Measurements from ENCODE around the gene FAM186B.

- no peak for TF ChIP-seq JUN (CRISPR knock-in tag; IDR thresholded peaks at IDR 0.05)
- TF ChIP-seq, protein P1, sequence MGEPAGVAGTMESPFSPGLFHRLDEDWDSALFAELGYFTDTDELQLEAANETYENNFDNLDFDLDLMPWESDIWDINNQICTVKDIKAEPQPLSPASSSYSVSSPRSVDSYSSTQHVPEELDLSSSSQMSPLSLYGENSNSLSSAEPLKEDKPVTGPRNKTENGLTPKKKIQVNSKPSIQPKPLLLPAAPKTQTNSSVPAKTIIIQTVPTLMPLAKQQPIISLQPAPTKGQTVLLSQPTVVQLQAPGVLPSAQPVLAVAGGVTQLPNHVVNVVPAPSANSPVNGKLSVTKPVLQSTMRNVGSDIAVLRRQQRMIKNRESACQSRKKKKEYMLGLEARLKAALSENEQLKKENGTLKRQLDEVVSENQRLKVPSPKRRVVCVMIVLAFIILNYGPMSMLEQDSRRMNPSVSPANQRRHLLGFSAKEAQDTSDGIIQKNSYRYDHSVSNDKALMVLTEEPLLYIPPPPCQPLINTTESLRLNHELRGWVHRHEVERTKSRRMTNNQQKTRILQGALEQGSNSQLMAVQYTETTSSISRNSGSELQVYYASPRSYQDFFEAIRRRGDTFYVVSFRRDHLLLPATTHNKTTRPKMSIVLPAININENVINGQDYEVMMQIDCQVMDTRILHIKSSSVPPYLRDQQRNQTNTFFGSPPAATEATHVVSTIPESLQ (CRISPR knock-in tag; IDR thresholded peaks at IDR 0.05) = no peak
- no peak for TF ChIP-seq IRF2 (CRISPR knock-in tag; IDR thresholded peaks at IDR 0.05; ENCODE audit: borderline replicate concordance, low read depth)
- no peak for TF ChIP-seq SMAD3 (CRISPR knock-in tag; IDR thresholded peaks at IDR 0.05; ENCODE audit: borderline replicate concordance)
- no peak for TF ChIP-seq CTCF (IDR thresholded peaks at IDR 0.05)
- no peak for TF ChIP-seq MAX (CRISPR knock-in tag; IDR thresholded peaks at IDR 0.05)
- TF ChIP-seq, protein P2, sequence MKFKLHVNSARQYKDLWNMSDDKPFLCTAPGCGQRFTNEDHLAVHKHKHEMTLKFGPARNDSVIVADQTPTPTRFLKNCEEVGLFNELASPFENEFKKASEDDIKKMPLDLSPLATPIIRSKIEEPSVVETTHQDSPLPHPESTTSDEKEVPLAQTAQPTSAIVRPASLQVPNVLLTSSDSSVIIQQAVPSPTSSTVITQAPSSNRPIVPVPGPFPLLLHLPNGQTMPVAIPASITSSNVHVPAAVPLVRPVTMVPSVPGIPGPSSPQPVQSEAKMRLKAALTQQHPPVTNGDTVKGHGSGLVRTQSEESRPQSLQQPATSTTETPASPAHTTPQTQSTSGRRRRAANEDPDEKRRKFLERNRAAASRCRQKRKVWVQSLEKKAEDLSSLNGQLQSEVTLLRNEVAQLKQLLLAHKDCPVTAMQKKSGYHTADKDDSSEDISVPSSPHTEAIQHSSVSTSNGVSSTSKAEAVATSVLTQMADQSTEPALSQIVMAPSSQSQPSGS (CRISPR knock-in tag; IDR thresholded peaks at IDR 0.05; ENCODE audit: borderline replicate concordance, low read depth) = no peak
These were observed 4.4 kb upstream of the FAM186B start for GRCh38 chr12:49609875-49610154.

All from WTC11 (cell line).